Ascending aorta (tissue), 2 donors: ENCODE results near the gene TPRG1. TPM values are rescaled to one million over a fixed set of nuclear protein-coding genes. Genes with fewer than 3 reads are reported as not detected.

ENCODE experiments used
- DNase-seq, 2 donors: peaks; one replicate each; pipeline ENCODE4 v3.0.0-alpha.2; 2019; ENCODE audit warnings: low spot score in 2 of 2
- H3K27ac ChIP-seq, 2 donors: fragments of 200-600 bp; sonication (generic); one replicate each; pipeline ENCODE4 v1.5.1; 2016 to 2017; ENCODE audit warnings: mild to moderate bottlenecking in 1 of 2
- H3K27me3 ChIP-seq: fragments of 200-600 bp; sonication (generic); one replicate; pipeline ENCODE4 v1.5.1; 2017
- H3K36me3 ChIP-seq, 2 donors: fragments of 200-600 bp; sonication (generic); one replicate each; pipeline ENCODE4 v1.5.1; 2016
- H3K4me1 ChIP-seq, 2 donors: fragments of 200-600 bp; sonication (generic); one replicate each; pipeline ENCODE4 v1.5.1; 2016 to 2017; ENCODE audit warnings: mild to moderate bottlenecking in 1 of 2
- H3K4me3 ChIP-seq, 2 donors: fragments of 200-600 bp; sonication (generic); one replicate each; pipeline ENCODE4 v1.5.1; 2016 to 2017; ENCODE audit warnings: mild to moderate bottlenecking in 1 of 2
- H3K9me3 ChIP-seq, 2 donors: fragments of 200-600 bp; sonication (generic); one replicate each; pipeline ENCODE4 v1.5.1; 2016
- intact Hi-C: fragments of 100-400 bp; cut with DNase I; formaldehyde crosslinking; loops from one replicate; pipeline ENCODE4 v1.15.1; 2023
- total RNA-seq: library from RNA; depleted of rRNA; stranded (reverse); fragments of >200 nt; gene quantifications from one replicate; pipeline ENCODE4 v1.1.0, GENCODE V29; 2016
- TF ChIP-seq, protein P1 (sequence below), 3 experiments: fragments of 200-600 bp in 2 of 3; fragments of 450-650 bp in 1 of 3; sonication (generic) in 2 of 3; IDR thresholded peaks; one replicate each; pipeline ENCODE4 v1.5.1; 2016 to 2019; ENCODE audit warnings: antibody characterized with exemption in 3 of 3, mild to moderate bottlenecking in 1 of 3, moderate library complexity in 1 of 3

The TPRG1 gene
- total RNA-seq, 1 donor from 2014 or later, result 6.4 TPM

DNA sequence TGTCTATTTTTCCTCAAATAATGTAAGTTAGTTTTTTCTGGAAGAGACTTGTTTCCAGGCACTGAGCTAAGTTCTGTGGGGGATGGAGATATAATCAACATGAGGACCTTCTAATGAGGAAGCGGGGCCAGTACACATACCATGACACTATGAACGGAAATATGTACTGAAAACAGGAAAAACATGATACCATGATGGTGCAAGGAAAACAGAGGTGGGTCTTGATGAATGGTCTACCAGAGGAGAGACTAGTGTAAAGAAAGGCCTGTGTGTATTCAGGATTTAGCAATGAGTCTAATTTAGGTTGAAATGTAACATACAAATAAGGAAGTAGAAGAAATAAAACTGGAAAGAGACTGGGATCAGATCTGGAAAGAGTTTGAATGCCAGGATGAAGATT, 38.9 kb upstream of the TPRG1 start:
- Histone ChIP-seq H3K27me3 (no peaks in the 10 kb centered on the region), H3K27ac (no peak overlapping the region), H3K36me3 (peaks cover 0 to 5% of the 10 kb centered on the region in 2 donors), H3K4me3 (no peak overlapping the region), H3K4me1 (no peaks in the 10 kb centered on the region), H3K9me3 (no peaks in the 10 kb centered on the region)
- intact Hi-C loops, result loop anchor here (5.0 kb wide), 1 partner anchor 156 kb away; no protein-coding TSS in a partner anchor
- TF ChIP-seq, protein P1, sequence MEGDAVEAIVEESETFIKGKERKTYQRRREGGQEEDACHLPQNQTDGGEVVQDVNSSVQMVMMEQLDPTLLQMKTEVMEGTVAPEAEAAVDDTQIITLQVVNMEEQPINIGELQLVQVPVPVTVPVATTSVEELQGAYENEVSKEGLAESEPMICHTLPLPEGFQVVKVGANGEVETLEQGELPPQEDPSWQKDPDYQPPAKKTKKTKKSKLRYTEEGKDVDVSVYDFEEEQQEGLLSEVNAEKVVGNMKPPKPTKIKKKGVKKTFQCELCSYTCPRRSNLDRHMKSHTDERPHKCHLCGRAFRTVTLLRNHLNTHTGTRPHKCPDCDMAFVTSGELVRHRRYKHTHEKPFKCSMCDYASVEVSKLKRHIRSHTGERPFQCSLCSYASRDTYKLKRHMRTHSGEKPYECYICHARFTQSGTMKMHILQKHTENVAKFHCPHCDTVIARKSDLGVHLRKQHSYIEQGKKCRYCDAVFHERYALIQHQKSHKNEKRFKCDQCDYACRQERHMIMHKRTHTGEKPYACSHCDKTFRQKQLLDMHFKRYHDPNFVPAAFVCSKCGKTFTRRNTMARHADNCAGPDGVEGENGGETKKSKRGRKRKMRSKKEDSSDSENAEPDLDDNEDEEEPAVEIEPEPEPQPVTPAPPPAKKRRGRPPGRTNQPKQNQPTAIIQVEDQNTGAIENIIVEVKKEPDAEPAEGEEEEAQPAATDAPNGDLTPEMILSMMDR (IDR thresholded peaks at IDR 0.05), result no peak
- DNase-seq, result no peak

DNA sequence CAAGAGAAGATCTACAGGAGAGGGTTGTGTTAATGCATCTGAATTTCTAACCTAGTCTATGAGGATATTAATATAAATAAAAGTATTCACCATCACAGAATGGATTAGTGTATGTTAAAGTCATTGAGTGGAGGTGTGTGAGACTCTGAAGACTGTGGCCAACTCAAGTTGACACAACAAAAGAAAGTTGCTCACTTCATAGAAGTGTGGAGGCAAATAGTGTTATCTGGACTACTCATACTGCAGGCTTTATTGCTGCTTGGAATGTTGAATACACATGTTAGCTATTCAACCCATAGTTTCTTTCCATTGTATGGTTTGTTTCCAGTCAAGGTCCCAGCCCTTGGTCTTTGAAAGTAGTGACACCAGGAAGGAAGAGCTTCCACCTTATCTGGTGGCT, 38.0 kb upstream of the TPRG1 start:
- no peak for DNase-seq
- Histone ChIP-seq H3K27me3 (no peaks in the 10 kb centered on the region), H3K27ac (no peak overlapping the region), H3K36me3 (peaks cover 0 to 5% of the 10 kb centered on the region in 2 donors), H3K4me1 (no peaks in the 10 kb centered on the region), H3K4me3 (no peak overlapping the region), H3K9me3 (no peaks in the 10 kb centered on the region)
- intact Hi-C loops, result loop anchor here (5.0 kb wide), 1 partner anchor 156 kb away; no protein-coding TSS in a partner anchor
- TF ChIP-seq, protein P1 (IDR thresholded peaks at IDR 0.05), result no peak

DNA sequence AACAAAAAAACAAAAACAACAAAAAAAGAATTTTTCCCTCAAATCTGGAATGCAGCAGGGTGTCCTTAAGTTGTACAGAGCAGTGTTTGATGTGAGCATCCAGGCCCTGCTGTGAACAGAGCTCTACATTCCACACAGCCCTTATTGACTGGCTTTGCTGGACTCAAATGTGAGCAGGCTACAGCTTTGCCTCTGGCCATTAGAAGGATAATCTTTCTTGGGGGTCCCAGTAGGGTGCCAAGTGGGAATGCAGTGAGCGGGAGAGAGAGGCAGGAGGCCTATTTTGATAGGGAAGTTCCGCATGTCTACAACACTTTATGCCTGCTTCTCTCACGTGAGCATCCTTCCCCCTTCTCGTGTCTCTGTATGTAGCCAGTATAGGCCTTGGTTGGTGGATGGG, 34.4 kb upstream of the TPRG1 start:
- no peaks in the 10 kb centered on the region for H3K4me1 ChIP-seq
- intact Hi-C loops, result no loop called here
- peaks cover 0 to 5% of the 10 kb centered on the region in 2 donors for H3K36me3 ChIP-seq
- no peaks in the 10 kb centered on the region for H3K27me3 ChIP-seq
- no peak overlapping the region for H3K27ac ChIP-seq
- no peak for DNase-seq
- no peak overlapping the region for H3K4me3 ChIP-seq
- TF ChIP-seq, protein P1 (IDR thresholded peaks at IDR 0.05), result no peak
- no peaks in the 10 kb centered on the region for H3K9me3 ChIP-seq

DNA sequence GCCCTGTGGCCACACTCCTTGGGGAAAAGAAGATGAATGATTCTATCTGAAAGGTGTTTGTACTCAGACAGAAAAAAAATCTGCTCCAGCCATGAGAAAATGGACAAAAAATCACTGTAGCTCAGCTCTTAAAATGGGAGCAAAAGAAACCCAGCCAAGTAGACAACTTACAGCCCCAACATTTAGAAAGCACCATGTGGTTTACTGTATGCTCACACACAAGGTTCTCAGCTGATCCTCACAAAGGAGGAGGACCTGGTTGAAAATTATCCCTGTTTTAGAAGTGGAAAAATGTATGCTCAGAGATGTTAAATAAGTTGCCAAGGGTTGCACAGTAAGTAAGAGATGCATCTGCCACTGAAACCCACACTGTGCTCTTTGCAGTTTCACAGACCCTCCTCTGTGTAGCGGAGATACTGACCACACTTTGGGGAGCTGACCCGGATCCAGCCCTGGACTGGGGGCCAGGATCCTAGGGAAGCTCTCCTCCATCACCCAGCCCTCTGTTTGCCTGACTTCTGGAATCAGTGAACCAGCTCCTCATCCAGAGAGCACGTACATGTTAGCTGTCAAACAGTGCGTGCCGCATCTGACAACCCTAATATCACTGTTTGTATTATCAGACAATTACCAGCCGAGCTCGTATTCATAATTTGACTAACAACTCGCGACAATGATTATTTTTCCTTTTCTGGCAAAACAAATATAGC, 32.7 kb upstream of the TPRG1 start:
- TF ChIP-seq, protein P1 (IDR thresholded peaks at IDR 0.05), result no peak
- H3K9me3 ChIP-seq, result no peaks in the 10 kb centered on the region
- H3K4me3 ChIP-seq, result no peak overlapping the region
- no peak overlapping the region for H3K27ac ChIP-seq
- no peak for DNase-seq
- peaks cover 0 to 5% of the 10 kb centered on the region in 2 donors for H3K36me3 ChIP-seq
- H3K4me1 ChIP-seq, result no peaks in the 10 kb centered on the region
- no peaks in the 10 kb centered on the region for H3K27me3 ChIP-seq
- intact Hi-C loops, result no loop called here

DNA sequence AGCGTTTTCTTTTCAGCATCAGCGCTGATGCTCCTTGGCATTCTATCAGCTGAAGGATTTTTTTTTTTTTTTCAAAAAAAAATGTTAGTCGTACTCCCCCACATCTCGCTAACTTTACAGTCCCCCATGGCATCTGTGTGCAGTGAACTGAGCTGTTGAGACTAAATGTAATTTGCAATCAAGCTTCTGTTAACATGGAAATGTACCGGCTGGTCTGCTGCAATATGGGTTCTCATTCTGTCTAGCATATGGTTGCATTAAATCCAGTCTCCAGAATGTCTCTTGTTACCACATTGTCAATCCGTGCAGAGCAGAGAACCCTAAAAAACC, 32.2 kb upstream of the TPRG1 start:
- Histone ChIP-seq H3K9me3 (no peaks in the 10 kb centered on the region), H3K27ac (no peak overlapping the region)
- intact Hi-C loops, result no loop called here

More for the DNA sequence above, 32.2 kb upstream of the TPRG1 start:
- Histone ChIP-seq H3K36me3 (peaks cover 0 to 5% of the 10 kb centered on the region in 2 donors), H3K27me3 (no peaks in the 10 kb centered on the region), H3K4me1 (no peaks in the 10 kb centered on the region), H3K4me3 (no peak overlapping the region)
- TF ChIP-seq, protein P1 (IDR thresholded peaks at IDR 0.05), result no peak
- no peak for DNase-seq
